Measurements from ENCODE around the gene PRKAG2. TPM values are rescaled to one million over a fixed set of nuclear protein-coding genes. Genes with fewer than 3 reads are reported as not detected.

Gene PRKAG2
- total RNA-seq, 2 experiments from 2014 or later = 39.3 to 42.3 TPM

DNA sequence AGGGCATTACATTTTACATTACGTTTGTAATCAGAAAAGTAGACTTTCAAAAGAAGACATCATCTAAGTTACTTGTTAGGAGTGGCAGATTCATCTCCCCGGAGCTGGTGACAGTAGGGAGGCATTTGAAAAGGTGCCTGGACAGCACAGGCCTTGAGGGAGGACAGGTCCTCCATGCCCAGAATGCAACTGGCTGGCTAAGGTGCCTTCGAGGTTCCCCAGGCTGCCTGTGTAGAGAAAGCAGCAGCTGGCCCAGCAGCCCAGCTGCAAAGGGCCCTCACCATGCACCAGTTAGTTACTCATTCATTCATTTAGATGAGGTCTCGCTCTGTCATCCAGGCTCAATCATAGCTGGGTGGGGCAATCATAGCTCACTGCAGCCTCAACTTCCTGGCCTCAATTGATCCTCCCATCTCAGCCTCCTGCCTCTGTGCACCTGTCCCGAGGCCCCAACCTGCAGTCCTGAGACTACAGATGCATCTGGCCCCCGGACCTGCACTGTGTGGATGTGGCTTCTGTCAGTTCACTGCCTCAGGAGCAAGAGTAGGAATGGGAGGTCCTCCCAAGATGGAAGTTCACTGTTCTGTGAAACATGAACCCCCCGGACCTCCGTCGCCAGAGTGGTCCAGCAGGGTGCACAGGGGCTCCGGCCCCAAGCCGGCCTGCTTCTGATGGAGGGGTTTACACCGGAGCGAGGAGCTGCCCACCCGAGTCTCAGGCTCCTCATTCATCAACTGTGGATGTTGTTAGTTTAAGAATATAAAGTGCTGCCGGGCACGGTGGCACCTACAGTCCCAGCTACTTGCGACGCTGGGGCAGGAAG, 36.6 kb downstream of the PRKAG2 start:
- Mint-ChIP-seq H3K4me1 (ENCODE audit: low read depth) (peaks cover 20% of the 10 kb centered on the region), H3K36me3 (ENCODE audit: low read depth) (peaks cover 20% of the 10 kb centered on the region), H3K27ac (peak overlapping the region; percentile 74), H3K9me3 (no peaks in the 10 kb centered on the region), H3K4me3 (no peak overlapping the region), H3K27me3 (no peaks in the 10 kb centered on the region)
- Histone ChIP-seq H3K4me3 (ENCODE audit: low read length) (no peak overlapping the region), H3K27ac (ENCODE audit: low read depth in 1 of 2, low read length in 2 of 2) (peak overlapping the region in 1 of 2 donors; percentile 41), H3K4me1 (ENCODE audit: insufficient read depth, low read length) (peaks cover 37% of the 10 kb centered on the region), H3K9me3 (ENCODE audit: control insufficient read depth in 1 of 2, insufficient read depth in 1 of 2, low read length in 2 of 2) (no peaks in the 10 kb centered on the region), H3K36me3 (ENCODE audit: insufficient read depth, low read length) (peaks cover 2% of the 10 kb centered on the region), H3K27me3 (ENCODE audit: control insufficient read depth in 1 of 2, insufficient read depth in 2 of 2, low read length in 2 of 2) (no peaks in the 10 kb centered on the region)
- ATAC-seq (ENCODE audit: poor library complexity) = no peak
- DNase-seq = no peak
- intact Hi-C loops (cut with DNase I, micrococcal nuclease) = no loop called here
- POLR2A ChIA-PET = interaction anchor here (2.5 kb wide), 1 partner anchor 36 kb away, joined by 13 read pairs; the partner anchor contains the start of gene PRKAG2
- CTCF ChIA-PET = no interaction called here
- TF ChIP-seq, protein P1, sequence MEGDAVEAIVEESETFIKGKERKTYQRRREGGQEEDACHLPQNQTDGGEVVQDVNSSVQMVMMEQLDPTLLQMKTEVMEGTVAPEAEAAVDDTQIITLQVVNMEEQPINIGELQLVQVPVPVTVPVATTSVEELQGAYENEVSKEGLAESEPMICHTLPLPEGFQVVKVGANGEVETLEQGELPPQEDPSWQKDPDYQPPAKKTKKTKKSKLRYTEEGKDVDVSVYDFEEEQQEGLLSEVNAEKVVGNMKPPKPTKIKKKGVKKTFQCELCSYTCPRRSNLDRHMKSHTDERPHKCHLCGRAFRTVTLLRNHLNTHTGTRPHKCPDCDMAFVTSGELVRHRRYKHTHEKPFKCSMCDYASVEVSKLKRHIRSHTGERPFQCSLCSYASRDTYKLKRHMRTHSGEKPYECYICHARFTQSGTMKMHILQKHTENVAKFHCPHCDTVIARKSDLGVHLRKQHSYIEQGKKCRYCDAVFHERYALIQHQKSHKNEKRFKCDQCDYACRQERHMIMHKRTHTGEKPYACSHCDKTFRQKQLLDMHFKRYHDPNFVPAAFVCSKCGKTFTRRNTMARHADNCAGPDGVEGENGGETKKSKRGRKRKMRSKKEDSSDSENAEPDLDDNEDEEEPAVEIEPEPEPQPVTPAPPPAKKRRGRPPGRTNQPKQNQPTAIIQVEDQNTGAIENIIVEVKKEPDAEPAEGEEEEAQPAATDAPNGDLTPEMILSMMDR (IDR thresholded peaks at IDR 0.05) = no peak

DNA sequence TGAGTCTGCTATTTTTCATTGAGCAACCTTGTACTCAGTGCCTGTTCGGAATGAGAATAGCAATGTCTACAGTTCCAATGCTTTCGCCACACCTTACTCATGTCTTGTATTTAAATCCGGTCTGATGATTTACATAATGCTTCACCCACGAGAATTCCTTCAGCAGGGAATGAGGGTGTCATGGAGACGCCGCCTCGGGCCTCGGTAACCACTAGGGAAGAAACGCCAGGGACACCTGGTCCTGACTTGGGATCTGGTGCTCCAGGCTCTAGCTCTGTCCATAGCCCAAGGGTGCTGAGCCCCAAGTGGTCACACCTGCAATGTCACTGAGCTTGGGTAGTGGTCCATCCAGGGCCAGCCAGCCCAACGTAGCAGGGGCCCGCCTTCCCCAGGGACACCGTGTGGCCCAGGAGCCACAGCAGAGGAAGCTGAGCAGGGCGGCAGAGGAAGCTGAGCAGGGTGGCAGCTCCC, 37.4 kb downstream of the PRKAG2 start:
- TF ChIP-seq, protein P1 (IDR thresholded peaks at IDR 0.05) = no peak
- Mint-ChIP-seq H3K4me3 (peak overlapping the region; percentile 65), H3K27me3 (no peaks in the 10 kb centered on the region), H3K9me3 (no peaks in the 10 kb centered on the region), H3K4me1 (ENCODE audit: low read depth) (peaks cover 25% of the 10 kb centered on the region), H3K36me3 (ENCODE audit: low read depth) (peaks cover 12% of the 10 kb centered on the region), H3K27ac (peak overlapping the region; percentile 74)
- no peaks in the 10 kb centered on the region for H3K27me3 ChIP-seq (ENCODE audit: control insufficient read depth in 1 of 2, insufficient read depth in 2 of 2, low read length in 2 of 2)
- peaks cover 2% of the 10 kb centered on the region for H3K36me3 ChIP-seq (ENCODE audit: insufficient read depth, low read length)
- no peaks in the 10 kb centered on the region for H3K9me3 ChIP-seq (ENCODE audit: control insufficient read depth in 1 of 2, insufficient read depth in 1 of 2, low read length in 2 of 2)
- intact Hi-C loops (cut with DNase I, micrococcal nuclease) = no loop called here
- no peak for DNase-seq
- peak overlapping the region; percentile 0 to 41 for H3K27ac ChIP-seq (ENCODE audit: low read depth in 1 of 2, low read length in 2 of 2)
- H3K4me3 ChIP-seq (ENCODE audit: low read length) = peak overlapping the region; percentile 37
- CTCF ChIA-PET = no interaction called here
- no peak for ATAC-seq (ENCODE audit: poor library complexity)
- POLR2A ChIA-PET = interaction anchor here (2.5 kb wide), 1 partner anchor 37 kb away, joined by 13 read pairs; the partner anchor contains the start of gene PRKAG2
- H3K4me1 ChIP-seq (ENCODE audit: insufficient read depth, low read length) = peaks cover 40% of the 10 kb centered on the region

GRCh38 chr7:151838861-151839381, 38.0 kb downstream of the PRKAG2 start:
- peak; percentile 73 for ATAC-seq (ENCODE audit: poor library complexity)
- H3K36me3 ChIP-seq (ENCODE audit: insufficient read depth, low read length) = no peaks in the 10 kb centered on the region
- CTCF ChIA-PET = no interaction called here
- intact Hi-C loops (cut with DNase I, micrococcal nuclease) = no loop called here
- H3K27me3 Mint-ChIP-seq = no peaks in the 10 kb centered on the region
- no peaks in the 10 kb centered on the region for H3K9me3 ChIP-seq (ENCODE audit: control insufficient read depth in 1 of 2, insufficient read depth in 1 of 2, low read length in 2 of 2)
- no peaks in the 10 kb centered on the region for H3K9me3 Mint-ChIP-seq
- peak overlapping the region; percentile 65 for H3K4me3 Mint-ChIP-seq
- no peaks in the 10 kb centered on the region for H3K27me3 ChIP-seq (ENCODE audit: control insufficient read depth in 1 of 2, insufficient read depth in 2 of 2, low read length in 2 of 2)
- H3K4me1 ChIP-seq (ENCODE audit: insufficient read depth, low read length) = peaks cover 44% of the 10 kb centered on the region
- H3K27ac ChIP-seq (ENCODE audit: low read depth in 1 of 2, low read length in 2 of 2) = peak overlapping the region; percentile 0 to 41
- peaks cover 7% of the 10 kb centered on the region for H3K36me3 Mint-ChIP-seq (ENCODE audit: low read depth)
- peak in 9 of 14 experiments; percentile 16 to 73 (median 34) for DNase-seq
- peak overlapping the region; percentile 74 for H3K27ac Mint-ChIP-seq
- TF ChIP-seq, protein P1 (IDR thresholded peaks at IDR 0.05) = no peak
- POLR2A ChIA-PET = interaction anchor here (2.5 kb wide), 1 partner anchor 38 kb away, joined by 13 read pairs; the partner anchor contains the start of gene PRKAG2
- H3K4me3 ChIP-seq (ENCODE audit: low read length) = peak overlapping the region; percentile 37
- H3K4me1 Mint-ChIP-seq (ENCODE audit: low read depth) = peaks cover 31% of the 10 kb centered on the region
